HG02884 (cell line): ENCODE data around the gene DYSF.

Source experiments
- ATAC-seq: cut with Tn5 transposase; IDR thresholded peaks from one replicate; pipeline ENCODE4 v1.9.1; 2021; ENCODE audit warnings: mild to moderate bottlenecking, moderate library complexity; ENCODE audit not compliant: unreplicated experiment

DYSF gene

GRCh38 chr2:71684226-71685072 is 231.1 kb downstream of the DYSF start:
- no peak for ATAC-seq

DNA sequence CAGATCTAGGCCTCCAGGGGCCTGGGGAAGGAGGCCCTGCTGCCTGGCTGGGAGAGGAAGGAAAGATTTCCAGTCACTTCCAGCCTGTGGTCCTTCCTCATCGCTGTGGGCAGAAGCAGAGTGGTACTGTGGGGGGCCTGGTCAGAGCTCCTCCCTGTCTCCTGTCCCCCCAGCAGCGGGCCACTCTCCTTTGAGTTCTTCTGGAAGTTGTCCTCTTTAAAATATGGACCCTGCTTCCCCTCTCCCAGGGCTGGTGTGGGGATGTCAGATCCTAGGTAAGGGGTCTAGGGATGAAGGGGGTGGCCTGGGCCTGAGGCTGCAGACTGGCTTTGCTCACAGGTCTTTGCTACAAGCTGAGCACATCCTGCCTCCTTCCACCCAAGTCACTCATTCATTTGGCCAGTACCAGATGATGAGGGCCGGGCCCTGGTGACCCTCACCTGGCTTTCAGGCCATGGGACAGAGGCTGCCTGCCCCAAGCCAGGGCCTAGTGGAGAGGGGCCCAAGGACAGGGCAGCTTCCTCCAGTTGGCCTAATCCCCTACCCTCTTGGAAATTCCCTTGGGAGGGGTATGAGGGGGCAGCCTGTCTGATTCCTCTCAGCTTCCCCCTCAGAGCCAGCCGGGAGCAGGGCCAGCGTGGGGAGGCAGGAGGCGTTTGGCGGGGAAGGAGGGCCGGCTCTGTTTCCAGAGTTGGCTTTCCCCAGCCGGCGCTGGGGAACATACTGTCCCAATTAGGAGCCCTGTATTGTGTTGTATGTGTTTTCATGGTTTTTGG is 231.9 kb downstream of the DYSF start:
- ATAC-seq = no peak

DNA sequence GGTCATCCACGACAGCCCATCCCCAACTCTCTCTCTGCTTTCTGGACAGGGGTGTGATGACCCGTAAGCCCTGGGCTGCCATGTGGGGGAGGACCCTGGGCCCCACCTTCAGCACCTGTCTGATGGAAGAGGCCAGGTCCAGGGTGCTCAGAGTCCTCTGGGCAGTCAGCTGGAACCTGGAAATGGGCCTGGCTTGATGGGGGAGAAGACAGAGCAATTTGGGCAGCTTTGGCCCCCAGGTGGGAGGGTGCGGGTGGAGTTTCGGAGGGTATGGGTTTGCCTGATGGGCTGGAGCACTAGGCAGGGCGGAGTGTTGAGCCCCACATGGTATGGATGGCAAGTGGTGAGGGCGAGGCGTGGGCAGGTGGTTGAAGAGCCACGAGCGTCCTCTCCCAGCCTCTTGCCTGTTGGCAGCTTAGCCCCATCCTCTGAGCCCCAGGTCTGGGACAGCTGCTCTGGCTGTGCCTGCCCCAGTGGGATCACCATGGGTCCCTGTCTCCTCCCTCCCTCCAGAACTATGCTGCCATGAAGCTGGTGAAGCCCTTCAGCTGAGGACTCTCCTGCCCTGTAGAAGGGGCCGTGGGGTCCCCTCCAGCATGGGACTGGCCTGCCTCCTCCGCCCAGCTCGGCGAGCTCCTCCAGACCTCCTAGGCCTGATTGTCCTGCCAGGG is 232.7 kb downstream of the DYSF start:
- no peak for ATAC-seq

GRCh38 chr2:71686781-71687180 is 233.4 kb downstream of the DYSF start:
- ATAC-seq = no peak

GRCh38 chr2:71687412-71687811 is 234.1 kb downstream of the DYSF start:
- ATAC-seq = no peak

DNA sequence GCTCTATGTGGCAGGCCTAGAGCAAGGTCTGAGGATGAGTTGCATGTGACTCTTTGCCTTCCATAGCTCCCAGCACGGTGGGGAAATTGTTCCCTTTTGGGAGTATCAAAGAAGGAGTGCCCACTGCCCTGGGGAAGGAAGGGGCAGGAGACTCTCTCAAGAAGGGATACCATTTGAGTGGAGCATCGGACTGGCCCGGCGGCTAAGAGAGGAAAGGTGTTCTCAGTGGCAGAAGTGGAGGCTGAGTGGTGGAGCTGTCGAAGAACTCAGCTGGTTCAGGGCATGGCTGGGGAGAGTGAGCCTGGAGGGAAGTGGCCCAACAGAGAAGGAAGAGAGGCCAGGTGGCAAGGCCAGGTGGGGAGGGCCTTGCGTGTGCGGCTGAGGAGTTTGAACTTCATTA is 235.2 kb downstream of the DYSF start:
- ATAC-seq = no peak

DNA sequence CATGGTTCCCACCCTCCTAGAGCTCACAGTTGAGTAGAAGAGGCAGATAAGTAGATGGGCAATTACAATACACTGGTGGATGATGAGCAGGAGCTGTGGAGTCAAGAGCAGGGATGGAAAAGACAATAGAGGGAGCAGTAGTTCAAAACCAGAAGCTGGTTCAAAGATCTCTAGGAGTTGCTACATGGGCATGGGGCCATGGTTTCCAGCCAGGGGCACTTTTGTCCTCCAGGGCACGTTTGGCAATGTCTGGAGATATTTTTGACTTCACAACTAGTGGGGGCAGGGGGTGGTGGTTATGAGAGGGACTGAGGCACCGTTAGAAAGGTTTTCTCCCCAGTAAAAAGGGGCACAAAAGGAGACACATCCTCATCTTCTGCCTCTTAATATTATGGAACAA is 236.0 kb downstream of the DYSF start:
- ATAC-seq = no peak

DNA sequence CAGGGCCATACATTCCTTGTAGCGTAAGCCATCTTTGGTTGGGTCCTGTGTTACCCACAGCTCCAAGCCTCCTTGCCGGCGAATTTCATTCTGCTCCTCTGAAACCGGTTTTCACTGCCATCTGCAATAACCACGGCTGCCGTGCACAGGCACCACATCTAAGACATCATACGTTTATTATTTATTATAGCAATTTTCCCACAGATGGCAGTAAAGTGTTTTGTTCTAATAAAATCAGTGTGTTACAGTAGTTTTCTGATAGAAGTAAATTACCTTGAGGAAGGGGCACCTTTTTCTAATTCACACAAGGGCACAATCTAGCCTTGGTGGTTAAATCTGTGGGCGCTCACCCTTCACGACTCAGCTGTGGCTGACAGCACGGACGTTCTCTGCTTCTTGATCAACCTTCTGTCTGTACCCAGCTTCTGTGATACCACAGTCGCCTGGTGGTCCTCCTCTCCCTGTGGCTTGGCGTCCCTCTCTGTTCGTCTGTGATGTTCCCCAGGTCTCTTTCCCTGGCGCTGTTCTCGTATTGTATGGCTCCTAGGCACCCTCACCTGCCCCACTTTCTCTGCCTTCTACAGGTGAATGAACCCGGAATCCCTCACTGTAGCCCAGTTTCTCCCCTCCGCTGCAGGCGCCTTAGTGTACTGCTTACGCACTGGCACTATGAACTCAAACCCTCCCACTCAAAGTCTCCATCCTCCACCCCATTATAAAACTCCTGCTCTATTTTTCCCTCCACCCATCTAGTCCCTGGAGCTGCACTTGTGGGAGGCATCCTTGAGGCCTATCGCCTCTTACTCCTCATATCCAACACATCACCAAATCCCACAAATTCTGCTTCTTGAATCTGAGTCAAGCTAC is 236.8 kb downstream of the DYSF start:
- no peak for ATAC-seq

GRCh38 chr2:71690876-71691475 is 237.6 kb downstream of the DYSF start:
- ATAC-seq = no peak

DNA sequence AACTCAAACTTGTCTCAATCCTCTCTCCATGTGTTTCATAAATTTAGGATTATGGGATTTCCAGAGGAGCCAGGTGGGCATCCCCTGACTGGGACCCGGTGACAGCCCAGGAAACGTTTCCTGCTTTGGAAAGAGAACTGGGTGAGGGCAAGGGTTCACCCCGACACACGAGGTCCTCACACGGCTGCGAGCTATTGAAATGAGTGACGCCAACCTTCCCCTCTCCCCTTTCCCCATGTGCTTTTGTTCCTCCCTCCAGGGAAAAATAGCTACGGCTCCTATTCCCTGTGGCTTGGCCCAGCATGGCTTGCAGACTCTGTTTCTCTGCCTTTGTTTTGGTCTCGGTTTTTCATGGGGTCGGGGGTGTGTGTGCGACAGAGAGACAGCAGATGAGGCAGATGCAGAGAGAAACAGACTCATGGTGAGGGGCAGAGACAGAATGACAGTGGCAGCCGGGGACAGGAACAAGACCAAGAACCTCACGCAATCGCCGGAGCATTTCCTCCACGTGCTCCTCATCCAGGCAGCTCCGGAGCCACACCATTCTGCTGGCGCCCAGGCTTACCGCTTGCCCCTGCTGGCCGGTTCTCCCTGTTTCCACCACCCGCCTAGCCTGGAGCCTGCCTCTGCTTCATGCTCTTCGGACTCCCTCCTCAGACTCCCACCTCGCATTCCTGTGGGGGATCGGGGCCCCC is 238.5 kb downstream of the DYSF start:
- no peak for ATAC-seq

- ATAC-seq = no peak
Measured at GRCh38 chr2:71692621-71693277, 239.4 kb downstream of the DYSF start.

- ATAC-seq = no peak
Measured at GRCh38 chr2:71693286-71694270, 240.2 kb downstream of the DYSF start.

- no peak for ATAC-seq
Measured at GRCh38 chr2:71694501-71695234, 241.3 kb downstream of the DYSF start.

DNA sequence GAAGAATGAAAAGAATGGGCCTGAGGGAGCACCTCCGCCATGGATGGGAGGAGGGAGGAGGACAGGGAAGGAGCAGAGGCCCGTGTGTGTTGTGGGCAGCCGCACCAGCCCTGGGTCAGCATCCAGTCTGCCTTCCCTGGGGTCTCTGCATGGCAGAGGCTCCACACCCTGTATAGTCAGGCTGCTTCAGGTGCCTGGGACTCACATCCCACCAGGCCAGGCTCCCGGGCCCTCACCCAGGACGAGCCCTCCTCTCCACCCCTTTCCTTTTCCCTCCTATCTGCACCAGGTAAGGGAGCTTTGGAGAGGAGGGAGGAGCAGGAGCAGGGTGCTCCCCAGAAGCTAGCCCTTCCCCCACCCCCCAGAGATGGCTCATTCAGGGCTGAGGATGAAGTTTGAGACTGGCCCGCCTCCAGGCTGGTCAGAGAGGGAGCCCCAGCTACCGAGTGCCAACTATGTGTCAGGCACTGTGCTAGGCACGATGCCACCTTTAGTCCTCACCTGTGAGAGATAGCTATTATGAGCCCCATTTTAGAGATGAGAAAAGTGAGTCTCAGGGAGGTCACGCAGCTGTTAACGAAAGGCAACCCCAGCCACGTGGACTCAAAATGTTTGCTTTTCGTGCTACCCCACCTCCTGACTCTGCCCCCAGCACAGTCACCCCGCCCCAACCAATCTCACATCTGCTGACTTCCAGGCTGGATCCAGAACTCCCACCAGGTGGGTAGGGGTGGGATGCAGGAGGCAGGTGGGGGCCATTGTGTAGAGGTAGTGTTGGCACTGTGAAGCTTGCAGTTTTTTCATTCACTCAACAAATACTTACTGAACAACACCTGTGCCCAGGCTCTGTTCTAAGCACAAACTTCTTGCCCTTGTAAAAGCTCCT is 242.1 kb downstream of the DYSF start:
- ATAC-seq = no peak

DNA sequence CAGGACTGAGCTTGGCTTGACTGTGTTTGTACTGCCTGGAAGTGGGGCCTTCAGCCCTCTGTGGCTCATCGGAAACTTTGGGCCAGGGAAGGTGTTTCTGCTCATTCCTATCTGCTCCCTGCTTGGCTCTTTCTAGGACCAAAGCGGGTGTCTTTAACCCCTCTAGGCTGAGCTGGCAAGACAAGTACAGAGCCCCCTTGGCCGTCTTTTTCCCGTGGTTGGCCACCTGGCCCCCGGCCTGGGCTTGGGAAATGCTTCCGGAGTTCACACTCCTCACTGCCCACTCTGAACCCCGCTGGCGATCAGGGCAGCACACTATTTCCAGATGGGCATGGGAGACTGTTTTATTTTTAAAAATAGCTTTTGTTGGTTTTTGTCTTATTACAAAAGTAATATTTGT is 243.0 kb downstream of the DYSF start:
- ATAC-seq = no peak
